B cell (primary cell): ENCODE measurements around the gene BHLHE40.

Source experiments
- CTCF ChIP-seq: fragments of 200-600 bp; IDR thresholded peaks from one replicate; pipeline ENCODE4 v1.8.0; 2022; ENCODE audit warnings: antibody characterized with exemption, mild to moderate bottlenecking
- EZH2 ChIP-seq: IDR thresholded peaks from 2 replicates; pipeline ENCODE4 v1.6.1; 2012; ENCODE audit warnings: borderline replicate concordance, low read depth, mild to moderate bottlenecking, moderate library complexity, low read length; ENCODE audit not compliant: insufficient read depth, poor library complexity, severe bottlenecking

GRCh38 chr3:4990069-4990468 is 10.8 kb downstream of the BHLHE40 start:
- no peak for TF ChIP-seq CTCF
- no peak for TF ChIP-seq EZH2
